Astrocyte of the cerebellum (primary cell): Measurements from ENCODE around the gene LBX2.
"Not testable (repeated sequence)": the region's sequence is repeated elsewhere in the genome, so short reads cannot be mapped to it uniquely, and the experiment has no call there.

Source experiments
- DNase-seq: peaks from one replicate; pipeline ENCODE4 v3.0.0-alpha.2; 2011; ENCODE audit warnings: low read depth
- H3K4me3 ChIP-seq: 2 replicates; pipeline ENCODE4 v1.5.1; 2011; ENCODE audit warnings: mild to moderate bottlenecking, low read depth, low read length, moderate library complexity
- in situ Hi-C: cut with HindIII; loops from 2 replicates; pipeline ENCODE4 v1.10.0; 2017; ENCODE audit warnings: low sequenced_read_pairs
- TF ChIP-seq, protein P1 (sequence below): IDR thresholded peaks from 2 replicates; pipeline ENCODE4 v1.5.1; 2012; ENCODE audit warnings: low read length, low read depth, moderate library complexity, mild to moderate bottlenecking; ENCODE audit errors: missing control alignments

LBX2 gene

DNA sequence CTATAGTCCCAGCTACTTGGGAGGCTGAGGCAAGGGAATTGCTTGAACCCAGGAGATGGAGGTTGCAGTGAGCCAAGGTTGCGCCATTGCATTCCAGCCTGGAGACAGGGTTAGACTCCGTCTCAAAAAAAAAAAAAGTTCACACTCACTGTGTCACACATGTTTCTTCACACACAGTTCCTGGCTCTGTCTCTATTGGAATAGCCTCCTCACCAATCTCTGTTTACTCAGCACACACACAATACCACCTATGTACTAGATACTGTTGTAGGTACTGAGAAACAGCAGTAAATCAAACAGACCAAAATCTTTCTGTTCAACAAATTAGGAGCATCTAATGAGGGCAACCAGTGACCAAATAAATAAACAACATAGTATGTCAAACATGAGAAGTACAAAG lies 13.3 kb downstream of the LBX2 start:
- in situ Hi-C loops: no loop called here
- TF ChIP-seq, protein P1, sequence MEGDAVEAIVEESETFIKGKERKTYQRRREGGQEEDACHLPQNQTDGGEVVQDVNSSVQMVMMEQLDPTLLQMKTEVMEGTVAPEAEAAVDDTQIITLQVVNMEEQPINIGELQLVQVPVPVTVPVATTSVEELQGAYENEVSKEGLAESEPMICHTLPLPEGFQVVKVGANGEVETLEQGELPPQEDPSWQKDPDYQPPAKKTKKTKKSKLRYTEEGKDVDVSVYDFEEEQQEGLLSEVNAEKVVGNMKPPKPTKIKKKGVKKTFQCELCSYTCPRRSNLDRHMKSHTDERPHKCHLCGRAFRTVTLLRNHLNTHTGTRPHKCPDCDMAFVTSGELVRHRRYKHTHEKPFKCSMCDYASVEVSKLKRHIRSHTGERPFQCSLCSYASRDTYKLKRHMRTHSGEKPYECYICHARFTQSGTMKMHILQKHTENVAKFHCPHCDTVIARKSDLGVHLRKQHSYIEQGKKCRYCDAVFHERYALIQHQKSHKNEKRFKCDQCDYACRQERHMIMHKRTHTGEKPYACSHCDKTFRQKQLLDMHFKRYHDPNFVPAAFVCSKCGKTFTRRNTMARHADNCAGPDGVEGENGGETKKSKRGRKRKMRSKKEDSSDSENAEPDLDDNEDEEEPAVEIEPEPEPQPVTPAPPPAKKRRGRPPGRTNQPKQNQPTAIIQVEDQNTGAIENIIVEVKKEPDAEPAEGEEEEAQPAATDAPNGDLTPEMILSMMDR: no peak

DNA sequence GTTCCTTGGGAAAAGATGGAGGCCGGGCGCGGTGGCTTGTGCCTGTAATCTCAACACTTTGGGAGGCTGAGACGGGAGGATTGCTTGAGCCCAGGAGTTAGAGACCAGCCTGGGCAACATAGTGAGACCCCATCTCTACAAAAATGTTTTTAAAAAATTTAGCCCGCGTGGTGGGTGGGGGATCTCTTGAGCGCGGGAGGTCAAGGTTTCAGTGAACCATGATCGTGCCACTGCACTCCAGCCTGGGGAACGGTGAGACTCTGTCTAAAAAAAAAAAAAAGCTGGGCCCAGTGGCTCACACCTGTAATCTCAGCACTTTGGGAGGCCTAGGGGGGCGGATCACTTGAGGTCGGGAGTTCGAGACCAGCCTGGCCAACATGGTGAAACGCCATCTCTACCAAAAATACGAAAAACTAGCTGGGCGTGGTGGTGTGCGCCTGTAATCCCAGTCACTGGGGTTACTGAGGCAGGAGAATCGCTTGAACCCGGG lies 15.7 kb downstream of the LBX2 start:
- DNase-seq, in situ Hi-C loops: not testable (repeated sequence)
- H3K4me3 ChIP-seq: peak overlapping the region; percentile 94

More for the DNA sequence above, 13.3 kb downstream of the LBX2 start:
- no peak overlapping the region for H3K4me3 ChIP-seq
- no peak for DNase-seq

DNA sequence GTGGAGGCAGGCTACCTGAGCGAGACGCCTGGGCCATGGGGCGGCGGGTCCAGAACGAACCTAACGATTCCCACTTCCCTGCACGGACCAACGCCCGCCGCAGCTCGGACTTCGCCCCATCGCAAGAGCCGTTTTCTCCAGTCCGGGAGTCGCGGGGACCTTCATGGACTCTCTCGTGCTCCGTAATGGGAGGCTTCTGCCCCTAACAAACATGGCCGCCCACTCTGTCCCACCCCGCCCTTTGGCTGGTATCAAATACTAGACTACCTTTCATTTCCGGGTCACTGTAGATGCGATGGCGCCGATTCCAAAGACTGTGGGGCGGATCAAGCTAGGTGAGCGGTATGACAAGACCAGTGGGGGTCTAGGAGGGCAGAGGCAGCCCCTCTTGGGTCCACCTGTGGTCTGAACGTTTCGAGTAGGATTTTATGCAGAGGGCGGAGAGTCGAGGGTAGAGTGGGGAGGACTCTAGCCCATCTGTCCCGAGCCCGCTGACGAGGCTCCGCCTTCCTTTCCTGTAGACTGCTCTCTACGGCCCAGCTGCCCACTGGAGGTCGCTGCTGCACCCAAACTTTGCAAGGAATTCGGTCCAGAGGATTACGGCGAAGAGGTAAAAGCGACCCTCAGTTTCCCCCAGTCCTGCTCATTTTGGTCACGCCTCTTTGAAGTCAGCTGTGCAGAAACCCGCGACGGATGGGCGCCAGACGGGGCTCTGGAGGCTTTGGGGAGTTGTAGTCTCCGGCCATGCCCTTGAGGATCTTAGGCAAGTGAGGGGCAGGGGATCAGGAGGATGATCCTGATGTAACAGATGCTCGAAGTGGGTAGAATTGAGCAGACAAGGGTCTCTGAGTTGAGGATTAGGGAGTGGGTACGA lies 16.4 kb downstream of the LBX2 start, which contains the start of the genes CCDC142 and TTC31:
TSS of gene CCDC142 (minus strand) at position 198 of the 874 bp plus-strand sequence. CDS start at position 37, 161 bp downstream.
TSS of gene TTC31 (plus strand) at position 281 of the 874 bp plus-strand sequence. CDS start at position 296, 15 bp downstream.
- peak; percentile 87 for DNase-seq
- in situ Hi-C loops: no loop called here
- TF ChIP-seq, protein P1: peak; percentile 92
- peak within 1 kb of the TSS; percentile 94 for H3K4me3 ChIP-seq

DNA sequence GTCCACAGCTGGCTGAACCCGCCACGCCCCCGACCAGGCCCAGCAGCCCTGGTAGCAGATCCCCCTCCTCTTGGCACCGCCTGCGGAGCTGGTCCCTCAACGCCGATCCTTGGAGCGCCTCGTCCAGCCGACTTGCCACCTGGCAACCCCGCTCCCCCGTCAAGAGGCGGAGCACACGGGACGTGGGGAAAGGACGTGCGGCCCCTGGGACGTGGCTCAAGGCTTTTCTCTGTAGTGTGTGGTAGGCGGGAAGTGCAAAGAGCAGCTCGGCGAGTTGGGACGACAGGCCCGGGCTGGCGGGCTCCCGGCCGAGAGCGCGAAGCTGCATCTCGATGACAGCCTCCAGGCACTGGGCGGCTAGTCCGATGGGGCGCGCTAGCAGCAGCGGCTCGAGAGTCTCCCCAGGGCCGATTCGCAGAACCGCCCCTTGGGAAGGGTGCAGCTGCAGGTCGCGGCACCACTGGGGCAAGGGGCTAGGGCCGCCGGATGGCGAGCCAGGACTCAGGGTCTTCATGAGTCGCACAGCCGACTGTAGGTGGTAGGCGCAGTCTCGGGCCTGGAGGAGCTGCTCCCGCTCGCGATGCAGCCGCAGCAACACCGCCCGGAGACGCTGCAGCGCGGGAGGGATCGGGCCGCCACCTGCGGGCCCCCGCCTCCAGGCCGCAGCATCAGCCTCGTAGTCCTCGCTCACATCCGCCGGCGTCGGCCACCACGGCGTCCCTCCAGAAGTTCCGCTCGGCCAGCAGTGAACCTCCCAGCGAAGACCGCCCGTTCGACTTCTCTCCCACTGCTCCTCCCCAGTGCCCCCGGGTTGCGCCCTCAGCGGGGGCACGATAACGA lies 17.2 kb downstream of the LBX2 start:
- no peak for DNase-seq
- in situ Hi-C loops: no loop called here
- H3K4me3 ChIP-seq: peak overlapping the region; percentile 94
- TF ChIP-seq, protein P1: no peak

DNA sequence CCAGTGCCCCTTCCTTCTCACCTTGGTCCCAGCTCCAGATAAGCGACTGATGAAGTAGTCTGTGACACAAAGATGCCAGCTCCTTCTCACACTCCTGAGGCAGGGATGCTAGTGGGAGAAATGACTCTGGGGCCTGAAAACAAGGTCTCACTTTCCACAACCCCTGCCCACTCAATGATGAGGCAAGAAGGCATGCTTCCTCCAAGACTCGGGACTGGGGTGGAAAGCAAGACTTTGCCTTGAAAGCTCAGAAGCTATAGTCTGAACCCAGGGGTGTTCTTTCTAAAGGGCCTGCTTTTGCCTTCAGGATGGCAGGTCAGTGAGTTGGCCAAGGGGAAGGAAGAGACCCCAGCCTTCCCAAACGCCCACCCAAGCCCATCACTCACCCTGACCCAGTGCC lies 18.0 kb downstream of the LBX2 start:
- in situ Hi-C loops: no loop called here
- no peak for DNase-seq
- TF ChIP-seq, protein P1: no peak
- peak overlapping the region; percentile 94 for H3K4me3 ChIP-seq

DNA sequence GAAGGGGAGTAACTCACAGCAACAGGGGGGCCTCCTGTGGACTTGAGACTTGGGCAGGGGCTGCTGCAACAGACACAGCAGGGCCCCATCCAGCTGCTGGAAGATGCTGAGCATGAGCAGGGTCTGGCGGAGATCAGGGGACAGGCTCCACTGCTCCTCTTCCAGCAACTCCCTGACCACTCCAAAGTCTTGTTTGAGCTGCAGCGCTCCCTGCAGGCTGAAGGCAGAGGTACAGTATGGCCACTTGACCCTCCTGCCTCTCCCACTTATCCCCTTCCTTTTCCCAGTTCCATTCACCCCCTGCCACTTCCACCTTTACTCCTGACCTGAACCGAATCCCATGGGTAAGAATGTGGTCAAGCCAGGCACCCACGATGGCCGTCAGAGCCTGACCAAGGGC lies 24.5 kb downstream of the LBX2 start:
- no peak for DNase-seq
- H3K4me3 ChIP-seq: no peak overlapping the region
- TF ChIP-seq, protein P1: peak; percentile 17
- in situ Hi-C loops: no loop called here
